NCI-H82 treated with DMSO at 0.1 percent for 48 hours (cell line): ENCODE results near the gene BLOC1S6.
"Not testable (repeated sequence)": the region's sequence is repeated elsewhere in the genome, so short reads cannot be mapped to it uniquely, and the experiment has no call there.

ENCODE experiments used
- DNase-seq: peaks from one replicate; lab custom pipeline; 2025; ENCODE audit not compliant: unreplicated experiment; lab: John Stamatoyannopoulos, UW

BLOC1S6 gene

GRCh38 chr15:45637552-45638033 is 50.4 kb downstream of the BLOC1S6 start:
- peak; percentile 80 for DNase-seq

GRCh38 chr15:45640616-45641015 is 53.4 kb downstream of the BLOC1S6 start:
- no peak for DNase-seq

- DNase-seq, result no peak
Observed at GRCh38 chr15:45641374-45641781, 54.2 kb downstream of the BLOC1S6 start.

GRCh38 chr15:45641999-45642932 is 55.1 kb downstream of the BLOC1S6 start:
- peak; percentile 27 for DNase-seq

GRCh38 chr15:45644437-45644836 is 57.3 kb downstream of the BLOC1S6 start:
- no peak for DNase-seq

GRCh38 chr15:45645026-45645980 is 58.1 kb downstream of the BLOC1S6 start:
- no peak for DNase-seq

- no peak for DNase-seq
Observed at GRCh38 chr15:45646220-45646619, 59.0 kb downstream of the BLOC1S6 start.

GRCh38 chr15:45647828-45648227 is 60.6 kb downstream of the BLOC1S6 start:
- no peak for DNase-seq

- no peak for DNase-seq
Observed at GRCh38 chr15:45648521-45649200, 61.5 kb downstream of the BLOC1S6 start.

GRCh38 chr15:45650007-45650406 is 62.8 kb downstream of the BLOC1S6 start:
- DNase-seq, result not testable (repeated sequence)

GRCh38 chr15:45650889-45651525 is 63.8 kb downstream of the BLOC1S6 start:
- DNase-seq, result no peak

- no peak for DNase-seq
Observed at GRCh38 chr15:45653702-45654424, 66.7 kb downstream of the BLOC1S6 start.

GRCh38 chr15:45654749-45655148 is 67.6 kb downstream of the BLOC1S6 start:
- DNase-seq, result no peak

GRCh38 chr15:45657254-45657653 is 70.1 kb downstream of the BLOC1S6 start:
- no peak for DNase-seq

- DNase-seq, result no peak
Observed at GRCh38 chr15:45657764-45658545, 70.8 kb downstream of the BLOC1S6 start.
